Epithelial cell of prostate (primary cell): Measurements from ENCODE around the gene ZSCAN5B.
A peak's percentile ranks its signal among the peaks of the same experiment; 100 is the strongest.
"Not testable (repeated sequence)": the region's sequence is repeated elsewhere in the genome, so short reads cannot be mapped to it uniquely, and the experiment has no call there.

ENCODE experiments used
- DNase-seq: peaks from one replicate; pipeline ENCODE4 v3.0.0-alpha.2; 2011; ENCODE audit warnings: low read depth, low spot score
- H3K27ac ChIP-seq: fragments of 450-650 bp; 2 replicates; pipeline ENCODE4 v1.5.1; 2017; ENCODE audit warnings: mild to moderate bottlenecking

Gene ZSCAN5B

GRCh38 chr19:56176881-56177280 is 20.7 kb downstream of the ZSCAN5B start:
- no peak overlapping the region for H3K27ac ChIP-seq
- no peak for DNase-seq

GRCh38 chr19:56176310-56176709 is 21.3 kb downstream of the ZSCAN5B start:
- DNase-seq, H3K27ac ChIP-seq: not testable (repeated sequence)

DNA sequence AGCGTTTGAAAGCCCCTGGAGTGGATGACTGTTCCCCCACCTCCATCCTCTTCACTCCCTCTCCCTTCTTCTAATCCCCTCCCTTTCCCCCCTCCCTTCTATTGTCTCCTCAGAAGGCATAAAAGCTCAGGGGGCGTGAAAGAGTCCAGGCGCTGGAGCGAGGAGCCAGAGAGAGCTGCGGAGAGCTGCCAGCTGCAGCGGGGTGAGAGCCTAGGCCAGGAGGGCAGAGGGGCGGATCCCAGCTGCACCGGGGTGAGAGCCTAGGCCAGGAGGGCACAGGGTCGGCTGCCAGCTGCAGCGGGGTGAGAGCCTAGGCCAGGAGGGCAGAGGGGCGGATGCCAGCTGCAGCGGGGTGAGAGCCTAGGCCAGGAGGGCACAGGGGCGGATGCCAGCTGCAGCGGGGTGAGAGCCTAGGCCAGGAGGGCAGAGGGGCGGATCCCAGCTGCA is 21.7 kb downstream of the ZSCAN5B start, which contains the start of gene GALP:
Gene GALP, plus strand, starts transcription at position 148 of the 447 bp plus-strand sequence. CDS start 1,101 bp downstream, outside the sequence.
- DNase-seq, H3K27ac ChIP-seq: not testable (repeated sequence)

DNA sequence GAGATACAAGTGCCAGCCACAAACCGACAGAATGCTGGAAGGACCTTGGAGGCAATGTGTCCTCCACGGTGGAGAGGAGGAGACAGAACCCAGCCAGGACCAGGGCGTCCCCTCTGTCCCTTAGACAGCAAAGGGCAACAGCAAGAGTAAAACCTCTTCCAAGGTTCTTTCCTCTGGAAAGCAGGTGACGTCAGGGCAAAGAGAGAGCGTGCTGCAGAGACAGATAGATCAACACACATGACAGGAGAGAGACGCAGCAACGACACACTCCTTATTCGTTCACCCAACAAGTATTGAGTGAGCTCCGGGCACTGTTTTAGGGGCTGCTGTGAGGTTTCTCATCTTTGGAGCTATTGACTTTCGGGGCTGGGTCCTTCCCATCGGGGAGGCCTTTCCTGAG is 23.0 kb downstream of the ZSCAN5B start:
- DNase-seq: no peak

GRCh38 chr19:56174086-56174485 is 23.5 kb downstream of the ZSCAN5B start:
- DNase-seq: no peak

More for the DNA sequence above, 23.0 kb downstream of the ZSCAN5B start:
- no peak overlapping the region for H3K27ac ChIP-seq

DNA sequence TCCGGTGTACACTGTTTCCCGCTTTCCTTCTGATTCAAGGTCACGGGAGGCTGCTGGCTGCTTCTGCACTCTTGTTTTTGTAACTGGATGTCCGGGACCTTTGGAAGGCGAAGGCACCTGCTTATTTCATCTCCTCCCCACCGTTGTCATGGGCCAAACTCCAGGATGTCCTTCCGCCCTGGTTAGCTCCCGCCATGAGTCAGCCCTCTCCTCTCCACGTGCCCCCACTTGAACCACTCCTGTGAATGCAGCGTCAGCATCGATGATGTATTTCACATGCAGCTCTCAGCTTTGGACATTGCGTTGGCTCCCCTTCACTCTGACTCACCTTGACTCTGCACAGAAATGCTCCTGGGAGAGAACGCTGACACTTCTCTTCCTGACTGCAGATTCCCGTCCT is 27.3 kb downstream of the ZSCAN5B start:
- DNase-seq: peak; percentile 74
- H3K27ac ChIP-seq: no peak overlapping the region

More at GRCh38 chr19:56174086-56174485, 23.5 kb downstream of the ZSCAN5B start:
- H3K27ac ChIP-seq: no peak overlapping the region

DNA sequence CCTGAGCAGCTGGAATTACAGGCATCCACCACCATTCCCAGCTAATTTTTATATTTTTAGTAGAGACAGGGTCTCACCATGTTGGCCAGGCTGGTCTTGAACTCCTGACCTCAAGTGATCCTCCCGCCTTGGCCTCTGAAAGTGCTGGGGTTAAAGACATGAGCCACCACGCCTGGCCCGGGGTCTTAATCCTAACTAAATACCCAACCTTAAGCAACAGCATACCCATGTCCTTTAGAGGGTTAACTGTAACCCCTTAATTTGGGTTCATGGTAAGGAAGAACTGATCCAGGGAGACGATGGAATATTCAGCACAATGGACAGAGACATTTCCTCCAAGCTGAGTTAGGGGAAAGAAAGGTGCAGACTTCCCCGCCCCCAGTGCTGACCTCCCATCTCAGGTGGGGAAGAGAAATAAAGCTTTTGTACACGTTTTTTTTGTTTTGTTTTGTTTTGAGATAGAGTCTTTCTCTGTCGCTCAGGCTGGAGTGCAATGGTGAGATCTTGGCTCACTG is 30.5 kb downstream of the ZSCAN5B start:
- H3K27ac ChIP-seq: no peak overlapping the region
- DNase-seq: no peak

- DNase-seq: no peak
- H3K27ac ChIP-seq: no peak overlapping the region
Observed at GRCh38 chr19:56163097-56163496, 34.5 kb downstream of the ZSCAN5B start.

DNA sequence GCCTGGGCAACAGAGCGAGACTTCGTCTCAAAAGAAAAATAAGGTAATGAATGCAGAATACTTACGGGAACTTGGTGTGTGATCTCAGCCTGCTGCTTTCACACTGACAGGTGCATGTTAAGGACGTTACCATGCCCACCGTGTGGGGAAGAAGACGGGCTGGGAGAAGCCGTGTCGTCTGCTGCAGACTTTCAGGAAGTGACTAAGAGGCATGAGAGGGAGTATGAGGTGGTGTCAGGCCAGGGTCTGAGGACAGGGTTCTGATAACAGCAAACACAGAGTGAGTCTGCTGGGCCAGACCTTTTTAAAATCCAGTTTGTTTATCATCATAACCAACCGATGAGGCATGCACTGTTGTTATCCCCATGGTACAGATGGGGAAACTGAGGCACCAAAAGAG is 35.3 kb downstream of the ZSCAN5B start:
- no peak for DNase-seq
- H3K27ac ChIP-seq: no peak overlapping the region

GRCh38 chr19:56161534-56161933 is 36.0 kb downstream of the ZSCAN5B start:
- no peak for DNase-seq
- H3K27ac ChIP-seq: no peak overlapping the region

DNA sequence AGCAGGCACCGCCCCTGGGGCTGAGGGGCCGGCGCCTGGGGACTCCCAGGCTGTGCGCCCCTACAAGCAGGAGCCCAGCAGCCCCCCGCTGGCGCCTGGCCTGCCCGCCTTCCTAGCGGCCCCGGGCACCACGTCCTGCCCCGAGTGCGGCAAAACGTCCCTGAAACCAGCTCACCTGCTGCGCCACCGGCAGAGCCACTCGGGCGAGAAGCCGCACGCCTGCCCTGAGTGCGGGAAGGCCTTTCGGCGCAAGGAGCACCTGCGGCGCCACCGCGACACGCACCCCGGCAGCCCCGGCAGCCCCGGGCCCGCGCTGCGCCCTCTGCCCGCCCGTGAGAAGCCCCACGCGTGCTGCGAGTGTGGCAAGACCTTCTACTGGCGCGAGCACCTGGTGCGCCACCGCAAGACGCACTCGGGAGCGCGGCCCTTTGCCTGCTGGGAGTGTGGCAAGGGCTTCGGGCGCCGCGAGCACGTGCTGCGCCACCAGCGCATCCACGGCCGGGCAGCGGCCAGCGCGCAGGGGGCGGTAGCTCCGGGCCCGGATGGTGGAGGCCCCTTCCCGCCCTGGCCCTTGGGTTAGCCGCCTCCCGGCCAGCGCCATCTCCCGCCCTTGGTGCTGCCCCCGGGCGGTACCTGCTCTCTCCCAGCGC is 37.8 kb downstream of the ZSCAN5B start:
- no peak for DNase-seq
- no peak overlapping the region for H3K27ac ChIP-seq

DNA sequence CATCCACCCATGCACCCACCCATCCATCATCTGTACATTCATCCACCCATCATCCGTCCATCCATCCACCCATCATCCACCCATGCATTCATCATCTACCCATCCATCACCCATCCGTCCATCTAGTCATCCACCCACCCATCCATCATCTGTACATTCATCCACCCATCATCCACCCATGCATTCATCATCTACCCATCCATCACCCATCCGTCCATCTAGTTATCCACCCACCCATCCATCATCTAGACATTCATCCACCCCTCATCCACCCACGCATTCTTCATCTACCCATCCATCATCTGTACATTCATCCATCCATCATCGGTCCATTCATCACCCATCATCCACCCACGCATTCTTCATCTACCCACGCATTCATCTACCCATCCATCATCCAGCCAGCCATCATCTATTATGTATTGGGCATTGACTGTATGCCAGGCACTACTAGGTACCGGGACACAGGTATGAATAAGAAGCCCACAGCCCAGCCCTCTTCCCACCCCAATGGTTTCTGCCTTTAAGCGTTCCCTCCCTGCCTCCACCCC is 38.5 kb downstream of the ZSCAN5B start:
- no peak overlapping the region for H3K27ac ChIP-seq
- DNase-seq: no peak

DNA sequence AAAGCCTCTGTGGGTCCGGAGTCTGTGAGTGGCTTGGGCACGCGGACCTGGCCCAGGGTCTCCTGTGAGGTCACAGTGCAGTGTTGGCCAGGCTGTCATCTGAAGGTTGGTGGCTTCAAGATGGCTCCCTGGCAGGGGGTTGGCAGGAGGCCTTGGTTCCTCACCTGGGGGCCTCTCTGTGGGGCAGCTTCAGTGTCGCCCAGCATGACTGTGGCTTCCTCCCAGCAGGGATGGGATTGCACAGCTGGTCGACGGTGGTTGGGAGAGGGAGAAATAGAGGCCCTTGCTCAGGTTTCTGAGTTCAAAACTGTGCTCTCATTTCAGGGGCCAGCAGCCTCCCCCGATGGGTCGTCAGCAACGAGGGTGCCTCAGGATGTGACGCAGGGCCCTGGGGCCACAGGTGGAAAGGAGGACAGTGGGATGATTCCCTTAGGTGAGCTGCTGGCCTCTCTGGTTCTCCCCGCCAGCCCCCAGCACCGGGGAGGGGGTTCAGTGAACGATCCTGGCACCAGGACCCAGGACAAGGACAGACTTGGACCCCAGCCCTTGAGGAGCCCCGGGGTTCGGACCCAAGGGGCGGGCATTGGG is 39.3 kb downstream of the ZSCAN5B start:
- no peak for DNase-seq
- no peak overlapping the region for H3K27ac ChIP-seq

DNA sequence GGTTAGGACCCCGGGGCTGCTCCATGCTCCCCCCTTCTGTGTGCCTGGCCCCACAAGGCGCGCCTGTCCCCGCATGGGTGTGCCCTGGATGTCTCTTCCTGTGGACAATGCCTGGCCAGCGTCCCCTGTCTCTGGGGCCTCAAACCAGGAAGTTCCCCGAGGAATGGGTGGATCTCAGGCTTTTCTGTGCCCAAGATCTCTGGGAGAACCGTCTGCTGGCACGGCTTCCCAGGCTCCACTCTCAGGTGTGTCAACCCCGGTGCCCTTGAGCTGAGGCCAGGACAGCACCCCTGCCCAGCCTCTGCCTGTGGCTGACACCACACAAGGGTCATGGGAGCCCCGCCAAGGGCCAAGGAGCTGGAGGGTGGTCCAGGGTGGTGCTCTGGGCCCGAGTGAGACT is 40.8 kb downstream of the ZSCAN5B start:
- DNase-seq: no peak
- H3K27ac ChIP-seq: no peak overlapping the region

DNA sequence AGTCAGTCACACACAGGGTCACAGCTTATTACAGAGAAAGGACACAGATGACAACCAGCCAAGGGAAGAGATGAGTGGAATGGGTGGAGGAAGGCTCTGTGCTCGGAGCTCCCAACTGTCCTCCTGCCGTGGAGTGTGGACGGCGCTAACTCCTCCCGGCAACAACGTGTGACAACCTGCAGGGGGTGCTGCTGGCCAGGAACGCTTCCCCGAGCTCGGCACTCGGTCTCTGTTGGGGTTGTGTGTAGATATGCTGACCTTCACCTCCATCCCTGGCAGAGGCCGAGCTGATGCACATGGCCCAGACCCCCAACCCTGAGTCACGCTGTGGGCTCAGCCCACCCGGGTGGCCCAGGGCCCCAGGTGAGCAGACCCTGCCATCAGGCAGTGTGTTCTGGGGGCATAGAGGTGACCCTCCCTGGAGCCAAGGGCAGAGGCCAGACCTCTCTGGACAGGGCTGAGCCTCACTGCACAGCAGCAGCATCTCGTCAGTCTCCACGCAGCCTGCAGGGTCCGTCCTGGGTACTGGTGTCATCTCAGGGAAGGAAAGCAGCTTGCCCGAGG is 42.4 kb downstream of the ZSCAN5B start:
- no peak for DNase-seq
- no peak overlapping the region for H3K27ac ChIP-seq

DNA sequence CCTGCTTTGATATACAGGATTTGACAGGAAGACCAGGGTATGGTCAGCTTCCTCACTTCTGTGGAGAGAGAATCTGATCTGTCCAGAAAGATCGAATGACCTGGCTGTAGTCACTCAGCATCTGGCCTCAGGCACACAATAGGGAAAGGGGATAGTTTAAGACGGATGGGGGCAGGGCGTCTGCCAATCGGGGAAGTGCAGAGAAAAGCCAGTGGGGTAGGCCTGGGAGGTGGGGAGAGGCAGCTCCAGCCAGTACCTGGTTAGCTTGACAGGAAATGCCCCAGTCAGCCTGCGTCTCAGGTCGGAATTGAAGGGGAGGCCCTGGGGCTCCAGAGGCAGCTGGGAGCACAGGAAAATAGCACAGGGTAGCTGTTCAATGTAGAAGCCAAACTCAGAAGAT is 44.1 kb downstream of the ZSCAN5B start:
- H3K27ac ChIP-seq: no peak overlapping the region
- no peak for DNase-seq

DNA sequence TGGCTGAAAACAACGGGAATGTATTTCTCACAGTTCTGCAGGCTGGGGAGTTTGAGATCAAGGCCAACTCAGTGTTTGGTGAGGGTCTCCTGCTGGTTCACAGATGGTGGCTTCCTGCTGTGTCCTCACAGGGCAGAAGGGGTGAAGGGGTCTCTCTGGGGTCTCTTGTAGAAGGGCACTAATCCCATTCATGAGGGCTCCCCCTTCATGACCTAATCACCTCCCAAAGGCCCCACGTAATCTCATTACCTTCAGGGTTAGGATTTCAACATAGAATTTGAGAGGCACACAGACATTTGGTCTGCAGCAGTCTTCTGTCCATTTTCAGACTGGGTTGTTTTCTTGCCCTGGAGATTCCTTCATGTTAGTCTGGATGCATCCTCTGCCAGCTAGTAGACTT is 44.9 kb downstream of the ZSCAN5B start:
- H3K27ac ChIP-seq: no peak overlapping the region
- no peak for DNase-seq

DNA sequence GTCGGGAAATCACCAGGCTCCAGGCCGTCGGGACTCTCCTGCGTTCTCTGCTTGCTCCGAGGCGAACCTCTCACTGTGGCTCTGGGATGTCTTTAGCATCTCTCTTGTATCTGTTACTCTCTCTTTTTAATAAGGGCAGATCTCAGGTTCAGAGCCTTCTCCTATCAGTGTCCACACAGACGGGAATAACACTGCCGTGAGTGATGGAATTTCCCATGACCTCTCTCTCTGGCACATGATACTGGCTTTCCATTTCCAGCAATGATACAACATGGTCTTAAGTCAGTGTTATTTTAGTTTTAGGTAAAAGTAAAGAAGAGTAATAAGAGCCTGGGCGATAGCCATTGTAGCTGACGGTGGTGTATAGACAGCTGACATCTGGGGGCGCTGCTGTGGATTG is 47.2 kb downstream of the ZSCAN5B start:
- DNase-seq: no peak
- H3K27ac ChIP-seq: no peak overlapping the region

DNA sequence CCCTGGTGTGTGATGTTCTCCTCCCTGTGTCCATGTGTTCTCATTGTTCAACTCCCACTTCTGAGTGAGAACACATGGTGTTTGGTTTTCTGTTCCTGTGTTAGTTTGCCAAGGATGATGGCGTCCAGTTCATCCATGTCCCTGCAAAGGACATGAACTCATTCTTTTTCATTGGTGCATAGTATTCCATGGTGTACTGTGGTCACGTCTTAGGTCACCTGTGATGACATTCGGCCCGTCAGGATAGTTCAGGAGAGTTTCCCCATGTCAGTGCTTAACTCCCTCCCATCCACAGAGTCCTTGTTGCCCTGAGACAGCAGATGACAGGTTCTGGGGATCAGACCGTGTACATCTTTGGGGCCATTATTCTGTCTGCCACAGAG is 47.9 kb downstream of the ZSCAN5B start:
- no peak overlapping the region for H3K27ac ChIP-seq
- DNase-seq: no peak

DNA sequence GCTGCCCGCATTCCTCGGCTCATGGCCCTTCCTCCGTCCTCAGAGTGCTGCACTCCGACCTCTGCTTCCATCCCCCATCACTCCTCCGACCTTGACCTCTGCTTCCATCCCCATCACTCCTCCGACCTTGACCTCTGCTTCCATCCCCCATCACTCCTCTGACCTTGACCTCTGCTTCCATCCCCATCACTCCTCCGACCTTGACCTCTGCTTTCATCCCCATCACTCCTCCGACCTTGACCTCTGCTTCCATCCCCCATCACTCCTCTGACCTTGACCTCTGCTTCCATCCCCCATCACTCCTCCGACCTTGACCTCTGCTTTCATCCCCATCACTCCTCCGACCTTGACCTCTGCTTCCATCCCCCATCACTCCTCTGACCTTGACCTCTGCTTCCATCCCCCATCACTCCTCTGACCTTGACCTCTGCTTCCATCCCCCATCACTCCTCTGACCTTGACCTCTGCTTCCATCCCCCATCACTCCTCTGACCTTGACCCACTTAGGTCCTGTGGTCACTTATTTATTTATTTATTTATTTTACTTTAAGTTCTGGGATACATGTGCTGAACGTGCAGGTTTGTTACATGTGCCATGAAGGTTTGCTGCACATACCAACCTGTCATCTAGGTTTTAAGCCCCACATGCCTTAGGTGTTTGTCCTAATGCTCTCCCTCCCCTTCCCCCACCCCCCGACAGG is 48.5 kb downstream of the ZSCAN5B start:
- H3K27ac ChIP-seq, DNase-seq: not testable (repeated sequence)

- DNase-seq: no peak
- no peak overlapping the region for H3K27ac ChIP-seq
Observed at GRCh38 chr19:56148096-56148495, 49.5 kb downstream of the ZSCAN5B start.
